Measurements from ENCODE around the gene TREML2.

GRCh38 chr6:41187924-41188886 is 12.7 kb downstream of the TREML2 start:
- TF ChIP-seq CTCF (IDR thresholded peaks at IDR 0.05) (no peak), POLR2A (IDR thresholded peaks at IDR 0.05) (no peak)
